ENCODE data around the gene SCTR. TPM values are rescaled to one million over a fixed set of nuclear protein-coding genes. Genes with fewer than 3 reads are reported as not detected.
A peak's percentile ranks its signal among the peaks of the same experiment; 100 is the strongest.

The SCTR gene
- total and polyA plus RNA-seq, 2 of the 13 experiments (the other 11 are each of a cell fraction or from before 2014, with no cell fraction given) = not detected

DNA sequence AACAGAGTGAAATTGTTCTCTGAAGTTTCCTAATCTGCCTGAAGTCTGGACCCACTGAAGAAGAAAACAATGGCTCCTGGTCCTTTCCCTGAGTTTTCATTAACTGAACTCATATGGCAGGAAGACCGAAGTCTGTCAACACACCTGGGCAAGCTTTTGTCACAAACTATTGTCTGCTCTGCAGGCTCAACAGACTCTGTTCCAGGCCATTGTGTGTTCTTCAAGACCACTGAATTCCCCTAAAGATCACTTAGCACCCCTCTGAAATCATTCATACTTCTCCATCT lies 99.2 kb downstream of the SCTR start (continued):
- no peak for TF ChIP-seq REST (IDR thresholded peaks at IDR 0.05; ENCODE audit: borderline replicate concordance in 1 of 2, low read depth in 1 of 2, low read length in 2 of 2)
- no peak for TF ChIP-seq CBX2 (IDR thresholded peaks at IDR 0.05; ENCODE audit: low read depth, low read length)
- no peak for TF ChIP-seq CBX2 (CRISPR knock-in tag; IDR thresholded peaks at IDR 0.05; ENCODE audit: low read depth)
- no peak for TF ChIP-seq PHF5A (CRISPR knock-in tag; IDR thresholded peaks at IDR 0.05; ENCODE audit: low read depth, unreplicated experiment)
- no peak for TF ChIP-seq MED1 (CRISPR knock-in tag; IDR thresholded peaks at IDR 0.05)
- TF ChIP-seq, protein P1, sequence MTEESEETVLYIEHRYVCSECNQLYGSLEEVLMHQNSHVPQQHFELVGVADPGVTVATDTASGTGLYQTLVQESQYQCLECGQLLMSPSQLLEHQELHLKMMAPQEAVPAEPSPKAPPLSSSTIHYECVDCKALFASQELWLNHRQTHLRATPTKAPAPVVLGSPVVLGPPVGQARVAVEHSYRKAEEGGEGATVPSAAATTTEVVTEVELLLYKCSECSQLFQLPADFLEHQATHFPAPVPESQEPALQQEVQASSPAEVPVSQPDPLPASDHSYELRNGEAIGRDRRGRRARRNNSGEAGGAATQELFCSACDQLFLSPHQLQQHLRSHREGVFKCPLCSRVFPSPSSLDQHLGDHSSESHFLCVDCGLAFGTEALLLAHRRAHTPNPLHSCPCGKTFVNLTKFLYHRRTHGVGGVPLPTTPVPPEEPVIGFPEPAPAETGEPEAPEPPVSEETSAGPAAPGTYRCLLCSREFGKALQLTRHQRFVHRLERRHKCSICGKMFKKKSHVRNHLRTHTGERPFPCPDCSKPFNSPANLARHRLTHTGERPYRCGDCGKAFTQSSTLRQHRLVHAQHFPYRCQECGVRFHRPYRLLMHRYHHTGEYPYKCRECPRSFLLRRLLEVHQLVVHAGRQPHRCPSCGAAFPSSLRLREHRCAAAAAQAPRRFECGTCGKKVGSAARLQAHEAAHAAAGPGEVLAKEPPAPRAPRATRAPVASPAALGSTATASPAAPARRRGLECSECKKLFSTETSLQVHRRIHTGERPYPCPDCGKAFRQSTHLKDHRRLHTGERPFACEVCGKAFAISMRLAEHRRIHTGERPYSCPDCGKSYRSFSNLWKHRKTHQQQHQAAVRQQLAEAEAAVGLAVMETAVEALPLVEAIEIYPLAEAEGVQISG (CRISPR knock-in tag; IDR thresholded peaks at IDR 0.05) = no peak
- no peak for TF ChIP-seq REXO4 (CRISPR knock-in tag; IDR thresholded peaks at IDR 0.05; ENCODE audit: borderline replicate concordance)
- no peak for TF ChIP-seq ZNF121 (CRISPR knock-in tag; IDR thresholded peaks at IDR 0.05)
- no peak for TF ChIP-seq E2F1 (CRISPR knock-in tag; IDR thresholded peaks at IDR 0.05)
- TF ChIP-seq, protein P2, sequence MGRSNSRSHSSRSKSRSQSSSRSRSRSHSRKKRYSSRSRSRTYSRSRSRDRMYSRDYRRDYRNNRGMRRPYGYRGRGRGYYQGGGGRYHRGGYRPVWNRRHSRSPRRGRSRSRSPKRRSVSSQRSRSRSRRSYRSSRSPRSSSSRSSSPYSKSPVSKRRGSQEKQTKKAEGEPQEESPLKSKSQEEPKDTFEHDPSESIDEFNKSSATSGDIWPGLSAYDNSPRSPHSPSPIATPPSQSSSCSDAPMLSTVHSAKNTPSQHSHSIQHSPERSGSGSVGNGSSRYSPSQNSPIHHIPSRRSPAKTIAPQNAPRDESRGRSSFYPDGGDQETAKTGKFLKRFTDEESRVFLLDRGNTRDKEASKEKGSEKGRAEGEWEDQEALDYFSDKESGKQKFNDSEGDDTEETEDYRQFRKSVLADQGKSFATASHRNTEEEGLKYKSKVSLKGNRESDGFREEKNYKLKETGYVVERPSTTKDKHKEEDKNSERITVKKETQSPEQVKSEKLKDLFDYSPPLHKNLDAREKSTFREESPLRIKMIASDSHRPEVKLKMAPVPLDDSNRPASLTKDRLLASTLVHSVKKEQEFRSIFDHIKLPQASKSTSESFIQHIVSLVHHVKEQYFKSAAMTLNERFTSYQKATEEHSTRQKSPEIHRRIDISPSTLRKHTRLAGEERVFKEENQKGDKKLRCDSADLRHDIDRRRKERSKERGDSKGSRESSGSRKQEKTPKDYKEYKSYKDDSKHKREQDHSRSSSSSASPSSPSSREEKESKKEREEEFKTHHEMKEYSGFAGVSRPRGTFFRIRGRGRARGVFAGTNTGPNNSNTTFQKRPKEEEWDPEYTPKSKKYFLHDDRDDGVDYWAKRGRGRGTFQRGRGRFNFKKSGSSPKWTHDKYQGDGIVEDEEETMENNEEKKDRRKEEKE (IDR thresholded peaks at IDR 0.05) = no peak
- TF ChIP-seq ZKSCAN8 (CRISPR knock-in tag; IDR thresholded peaks at IDR 0.05; ENCODE audit: borderline replicate concordance) = 0 out of 2 replicates have a peak, but pooled peaks have one; percentile 60
- peak; percentile 28; the same call in 1 of the 2 replicates for TF ChIP-seq HNF4G (IDR thresholded peaks at IDR 0.05; ENCODE audit: borderline replicate concordance, low read depth, low read length)
- no peak for TF ChIP-seq HNF4G (CRISPR knock-in tag; IDR thresholded peaks at IDR 0.05; ENCODE audit: borderline replicate concordance, low read depth)
- TF ChIP-seq ZNF670 (CRISPR knock-in tag; IDR thresholded peaks at IDR 0.05; ENCODE audit: borderline replicate concordance) = no peak
- no peak for TF ChIP-seq MTA1 (CRISPR knock-in tag; IDR thresholded peaks at IDR 0.05; ENCODE audit: borderline replicate concordance)
- 0 out of 2 replicates have a peak, but pooled peaks have one; percentile 20 for TF ChIP-seq DRAP1 (CRISPR knock-in tag; IDR thresholded peaks at IDR 0.05)
- TF ChIP-seq HMG20A (CRISPR knock-in tag; IDR thresholded peaks at IDR 0.05; ENCODE audit: borderline replicate concordance) = peak; percentile 42; the same call in 1 of the 2 replicates
- TF ChIP-seq ZNF143 (CRISPR knock-in tag; IDR thresholded peaks at IDR 0.05) = no peak
- no peak for TF ChIP-seq HES4 (CRISPR knock-in tag; IDR thresholded peaks at IDR 0.05; ENCODE audit: borderline replicate concordance)
- no peak for TF ChIP-seq ZNF350 (CRISPR knock-in tag; IDR thresholded peaks at IDR 0.05; ENCODE audit: borderline replicate concordance, low read depth)
